ENCODE data around the gene MAGEB17. TPM values are rescaled to one million over a fixed set of nuclear protein-coding genes. Genes with fewer than 3 reads are reported as not detected.

The MAGEB17 gene
- polyA plus RNA-seq, 1 donor (not counting 4 experiments of a cell fraction or from before 2014, with no cell fraction given), result not detected

GRCh38 chrX:16145656-16146055, 21.6 kb upstream of the MAGEB17 start:
- H3K9me1 ChIP-seq (ENCODE audit: control insufficient read depth, extremely low read depth, insufficient read depth, low read length), result no peaks in the 10 kb centered on the region
- H3K9me3 ChIP-seq (ENCODE audit: control insufficient read depth, low read depth, low read length), result no peaks in the 10 kb centered on the region
- H3K4me2 ChIP-seq (ENCODE audit: control insufficient read depth, extremely low read depth, insufficient read depth, low read depth, low read length), result no peak overlapping the region
- no peak overlapping the region for H3K9ac ChIP-seq (ENCODE audit: control insufficient read depth, extremely low read depth, insufficient read depth, low read length)
- H4K20me1 ChIP-seq (ENCODE audit: control insufficient read depth, extremely low read depth, insufficient read depth, low read length), result no peaks in the 10 kb centered on the region
- no peak for DNase-seq (ENCODE audit: low read depth, low spot score)
- no peaks in the 10 kb centered on the region for H3K79me2 ChIP-seq (ENCODE audit: control insufficient read depth, insufficient read depth, low read length)
- no peaks in the 10 kb centered on the region for H3K27me3 ChIP-seq (ENCODE audit: control insufficient read depth, extremely low read depth, insufficient read depth, low read length)
- no peak for TF ChIP-seq CTCF (optimal IDR thresholded peaks at IDR 0.05 in 1 of 3, IDR thresholded peaks at IDR 0.05 in 1 of 3, conservative IDR thresholded peaks at IDR 0.05 in 1 of 3; ENCODE audit: extremely low read depth in 1 of 3, insufficient read depth in 2 of 3, low read length in 3 of 3)
- TF ChIP-seq EZH2 (IDR thresholded peaks at IDR 0.05; ENCODE audit: low read length), result no peak
- no peak overlapping the region for H3K4me3 ChIP-seq (ENCODE audit: control insufficient read depth in 2 of 3, extremely low read depth in 1 of 3, insufficient read depth in 2 of 3, low read depth in 1 of 3, low read length in 3 of 3)
- dilution Hi-C loops (cut with MboI; ENCODE audit: extremely low pct_ligation_motif_present, low sequenced_read_pairs), result no loop called here
- H3K27ac ChIP-seq (ENCODE audit: control insufficient read depth, insufficient read depth, low read length), result no peak overlapping the region
- no peaks in the 10 kb centered on the region for H3K36me3 ChIP-seq (ENCODE audit: control insufficient read depth in 2 of 2, extremely low read depth in 1 of 2, insufficient read depth in 2 of 2, low read length in 2 of 2)
- FAIRE-seq, result no peak
- H3K4me1 ChIP-seq (ENCODE audit: control insufficient read depth, extremely low read depth, insufficient read depth, low read length), result no peaks in the 10 kb centered on the region
- H2AFZ ChIP-seq (ENCODE audit: control insufficient read depth, low read length), result no peak overlapping the region

- H3K9me1 ChIP-seq (ENCODE audit: control insufficient read depth, extremely low read depth, insufficient read depth, low read length), result no peaks in the 10 kb centered on the region
- H3K9me3 ChIP-seq (ENCODE audit: control insufficient read depth, low read depth, low read length), result no peaks in the 10 kb centered on the region
- H4K20me1 ChIP-seq (ENCODE audit: control insufficient read depth, extremely low read depth, insufficient read depth, low read length), result no peaks in the 10 kb centered on the region
- no peak overlapping the region for H3K4me2 ChIP-seq (ENCODE audit: control insufficient read depth, extremely low read depth, insufficient read depth, low read depth, low read length)
- DNase-seq (ENCODE audit: low read depth, low spot score) (no peak), FAIRE-seq (peak; percentile 53)
- H3K27me3 ChIP-seq (ENCODE audit: control insufficient read depth, extremely low read depth, insufficient read depth, low read length), result no peaks in the 10 kb centered on the region
- no peaks in the 10 kb centered on the region for H3K4me1 ChIP-seq (ENCODE audit: control insufficient read depth, extremely low read depth, insufficient read depth, low read length)
- dilution Hi-C loops (cut with MboI; ENCODE audit: extremely low pct_ligation_motif_present, low sequenced_read_pairs), result no loop called here
- H3K9ac ChIP-seq (ENCODE audit: control insufficient read depth, extremely low read depth, insufficient read depth, low read length), result no peak overlapping the region
- no peak overlapping the region for H3K4me3 ChIP-seq (ENCODE audit: control insufficient read depth in 2 of 3, extremely low read depth in 1 of 3, insufficient read depth in 2 of 3, low read depth in 1 of 3, low read length in 3 of 3)
- no peaks in the 10 kb centered on the region for H3K79me2 ChIP-seq (ENCODE audit: control insufficient read depth, insufficient read depth, low read length)
- no peak for TF ChIP-seq EZH2 (IDR thresholded peaks at IDR 0.05; ENCODE audit: low read length)
- no peak for TF ChIP-seq CTCF (optimal IDR thresholded peaks at IDR 0.05 in 1 of 3, IDR thresholded peaks at IDR 0.05 in 1 of 3, conservative IDR thresholded peaks at IDR 0.05 in 1 of 3; ENCODE audit: extremely low read depth in 1 of 3, insufficient read depth in 2 of 3, low read length in 3 of 3)
- no peaks in the 10 kb centered on the region for H3K36me3 ChIP-seq (ENCODE audit: control insufficient read depth in 2 of 2, extremely low read depth in 1 of 2, insufficient read depth in 2 of 2, low read length in 2 of 2)
- H2AFZ ChIP-seq (ENCODE audit: control insufficient read depth, low read length), result no peak overlapping the region
- no peak overlapping the region for H3K27ac ChIP-seq (ENCODE audit: control insufficient read depth, insufficient read depth, low read length)
Observed at GRCh38 chrX:16148896-16149295, 18.4 kb upstream of the MAGEB17 start.
